ENCODE data around the gene CRYBB1.

- TF ChIP-seq, protein P1, sequence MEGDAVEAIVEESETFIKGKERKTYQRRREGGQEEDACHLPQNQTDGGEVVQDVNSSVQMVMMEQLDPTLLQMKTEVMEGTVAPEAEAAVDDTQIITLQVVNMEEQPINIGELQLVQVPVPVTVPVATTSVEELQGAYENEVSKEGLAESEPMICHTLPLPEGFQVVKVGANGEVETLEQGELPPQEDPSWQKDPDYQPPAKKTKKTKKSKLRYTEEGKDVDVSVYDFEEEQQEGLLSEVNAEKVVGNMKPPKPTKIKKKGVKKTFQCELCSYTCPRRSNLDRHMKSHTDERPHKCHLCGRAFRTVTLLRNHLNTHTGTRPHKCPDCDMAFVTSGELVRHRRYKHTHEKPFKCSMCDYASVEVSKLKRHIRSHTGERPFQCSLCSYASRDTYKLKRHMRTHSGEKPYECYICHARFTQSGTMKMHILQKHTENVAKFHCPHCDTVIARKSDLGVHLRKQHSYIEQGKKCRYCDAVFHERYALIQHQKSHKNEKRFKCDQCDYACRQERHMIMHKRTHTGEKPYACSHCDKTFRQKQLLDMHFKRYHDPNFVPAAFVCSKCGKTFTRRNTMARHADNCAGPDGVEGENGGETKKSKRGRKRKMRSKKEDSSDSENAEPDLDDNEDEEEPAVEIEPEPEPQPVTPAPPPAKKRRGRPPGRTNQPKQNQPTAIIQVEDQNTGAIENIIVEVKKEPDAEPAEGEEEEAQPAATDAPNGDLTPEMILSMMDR (IDR thresholded peaks at IDR 0.05; ENCODE audit: low read depth, low read length, missing input control) = no peak
- TF ChIP-seq YY1 (IDR thresholded peaks at IDR 0.05) (no peak), TAF1 (conservative IDR thresholded peaks at IDR 0.05) (no peak), ZBTB33 (IDR thresholded peaks at IDR 0.05) (no peak), FOXA1 (IDR thresholded peaks at IDR 0.05) (no peak), RXRA (IDR thresholded peaks at IDR 0.05) (peak in 1 of 2 donors; percentile 71)
- TF ChIP-seq, protein P2, sequence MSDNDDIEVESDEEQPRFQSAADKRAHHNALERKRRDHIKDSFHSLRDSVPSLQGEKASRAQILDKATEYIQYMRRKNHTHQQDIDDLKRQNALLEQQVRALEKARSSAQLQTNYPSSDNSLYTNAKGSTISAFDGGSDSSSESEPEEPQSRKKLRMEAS (IDR thresholded peaks at IDR 0.05) = no peak
These were observed 28.4 kb downstream of the CRYBB1 start for GRCh38 chr22:26589367-26589844.

Data from liver (tissue), 3 donors.